DND-41 (cell line): Measurements from ENCODE around the gene SMIM1.

Experiments used
- ATAC-seq: fragments of 200-7000 bp; cut with Tn5 transposase; 3 replicates; pipeline ENCODE4 v1.9.1; 2021; ENCODE audit warnings: low read depth; ENCODE audit not compliant: insufficient read depth
- DNase-seq: peaks from one replicate; pipeline ENCODE4 v3.0.0-alpha.2; 2020
- H2AFZ ChIP-seq: 2 replicates; pipeline ENCODE4 v1.6.0; 2012; ENCODE audit warnings: low read depth, low read length
- H3K27ac ChIP-seq: 2 replicates; pipeline ENCODE4 v1.5.1; 2012; ENCODE audit warnings: low read length, inconsistent platforms
- H3K27me3 ChIP-seq: fragments of 200-600 bp; sonication (generic); 2 replicates; pipeline ENCODE4 v1.6.0; 2012; ENCODE audit warnings: low read length, mild to moderate bottlenecking, inconsistent platforms; ENCODE audit not compliant: insufficient read depth, poor library complexity
- H3K36me3 ChIP-seq: 2 replicates; pipeline ENCODE4 v1.5.1; 2012; ENCODE audit warnings: low read length, inconsistent platforms; ENCODE audit not compliant: insufficient read depth
- H3K4me1 ChIP-seq: 2 replicates; pipeline ENCODE4 v1.5.1; 2012; ENCODE audit warnings: mild to moderate bottlenecking, low read length; ENCODE audit not compliant: insufficient read depth
- H3K4me2 ChIP-seq: 2 replicates; pipeline ENCODE4 v1.6.0; 2012; ENCODE audit warnings: mild to moderate bottlenecking, moderate library complexity, low read length, inconsistent platforms; ENCODE audit not compliant: insufficient read depth
- H3K4me3 ChIP-seq, 2 experiments: fragments of 200-600 bp in 1 of 2; shearing (Covaris generic) in 1 of 2; 2 replicates each; pipeline ENCODE4 v1.5.1; 2012 to 2016; ENCODE audit warnings: inconsistent platforms in 2 of 2, low read length in 2 of 2, mild to moderate bottlenecking in 2 of 2, low read depth in 1 of 2, moderate library complexity in 1 of 2
- H3K79me2 ChIP-seq: 2 replicates; pipeline ENCODE4 v1.6.0; 2012; ENCODE audit warnings: low read length, inconsistent platforms; ENCODE audit not compliant: insufficient read depth
- H3K9ac ChIP-seq: 2 replicates; pipeline ENCODE4 v1.6.0; 2012; ENCODE audit warnings: low read depth, mild to moderate bottlenecking, inconsistent platforms, low read length, moderate library complexity
- H3K9me3 ChIP-seq: 2 replicates; pipeline ENCODE4 v1.5.1; 2012; ENCODE audit warnings: low read length, moderate library complexity, mild to moderate bottlenecking, inconsistent platforms; ENCODE audit not compliant: insufficient read depth, severe bottlenecking
- H4K20me1 ChIP-seq: 2 replicates; pipeline ENCODE4 v1.6.0; 2012; ENCODE audit warnings: low read length; ENCODE audit not compliant: insufficient read depth
- CTCF ChIP-seq: IDR thresholded peaks from 2 replicates; pipeline ENCODE4 v1.5.1; 2012; ENCODE audit warnings: borderline replicate concordance, low read length, moderate library complexity, mild to moderate bottlenecking; ENCODE audit not compliant: poor library complexity, severe bottlenecking; ENCODE audit errors: extremely low read depth
- EZH2 ChIP-seq: IDR thresholded peaks from 3 replicates; pipeline ENCODE4 v1.6.1; 2012; ENCODE audit warnings: borderline replicate concordance, low read depth, mild to moderate bottlenecking, moderate library complexity, low read length, inconsistent platforms; ENCODE audit not compliant: severe bottlenecking

SMIM1 gene

GRCh38 chr1:3789421-3790300, 17.1 kb downstream of the SMIM1 start:
- Histone ChIP-seq H3K4me1 (peaks cover 21% of the 10 kb centered on the region), H3K4me3 (no peak overlapping the region), H2AFZ (no peak overlapping the region), H3K9ac (no peak overlapping the region), H3K79me2 (peaks cover 68% of the 10 kb centered on the region), H4K20me1 (peaks cover 72% of the 10 kb centered on the region), H3K36me3 (peaks cover 68% of the 10 kb centered on the region), H3K27me3 (no peaks in the 10 kb centered on the region), H3K27ac (no peak overlapping the region), H3K9me3 (no peaks in the 10 kb centered on the region), H3K4me2 (no peak overlapping the region)
- ATAC-seq: no peak
- no peak for DNase-seq
- TF ChIP-seq EZH2 (no peak), CTCF (no peak)

- peaks cover 79% of the 10 kb centered on the region for H4K20me1 ChIP-seq
- peaks cover 77% of the 10 kb centered on the region for H3K79me2 ChIP-seq
- no peak overlapping the region for H2AFZ ChIP-seq
Measured at GRCh38 chr1:3790500-3790923, 18.0 kb downstream of the SMIM1 start.

GRCh38 chr1:3790952-3791351, 18.4 kb downstream of the SMIM1 start:
- peaks cover 59% of the 10 kb centered on the region for H3K36me3 ChIP-seq
- no peak overlapping the region for H3K9ac ChIP-seq
- no peak overlapping the region for H3K27ac ChIP-seq
- TF ChIP-seq CTCF (no peak), EZH2 (no peak)
- ATAC-seq (no peak), DNase-seq (no peak)
- H4K20me1 ChIP-seq: peaks cover 83% of the 10 kb centered on the region
- peaks cover 32% of the 10 kb centered on the region for H3K4me1 ChIP-seq
- no peak overlapping the region for H3K4me2 ChIP-seq
- no peak overlapping the region for H3K4me3 ChIP-seq
- no peak overlapping the region for H2AFZ ChIP-seq
- no peaks in the 10 kb centered on the region for H3K9me3 ChIP-seq
- H3K27me3 ChIP-seq: no peaks in the 10 kb centered on the region
- H3K79me2 ChIP-seq: peaks cover 81% of the 10 kb centered on the region

More at GRCh38 chr1:3790500-3790923, 18.0 kb downstream of the SMIM1 start:
- Histone ChIP-seq H3K4me1 (peaks cover 29% of the 10 kb centered on the region), H3K9ac (no peak overlapping the region), H3K27ac (no peak overlapping the region), H3K36me3 (peaks cover 62% of the 10 kb centered on the region), H3K4me2 (no peak overlapping the region), H3K9me3 (no peaks in the 10 kb centered on the region), H3K27me3 (no peaks in the 10 kb centered on the region), H3K4me3 (no peak overlapping the region)
- ATAC-seq (no peak), DNase-seq (no peak)
- TF ChIP-seq CTCF (no peak), EZH2 (no peak)
